GM19463 (cell line): ENCODE results near the gene USPL1.

Experiments
- ATAC-seq: cut with Tn5 transposase; IDR thresholded peaks from one replicate; pipeline ENCODE4 v1.9.1; 2021; ENCODE audit warnings: mild to moderate bottlenecking, moderate library complexity; ENCODE audit not compliant: unreplicated experiment

The USPL1 gene

GRCh38 chr13:30656178-30656577 lies 38.5 kb downstream of the USPL1 start:
- ATAC-seq, result no peak

GRCh38 chr13:30659980-30660379 lies 42.3 kb downstream of the USPL1 start:
- ATAC-seq, result no peak

- no peak for ATAC-seq
These were observed 43.1 kb downstream of the USPL1 start for GRCh38 chr13:30660796-30661195.

GRCh38 chr13:30664689-30665275 lies 47.1 kb downstream of the USPL1 start:
- no peak for ATAC-seq

- no peak for ATAC-seq
These were observed 47.9 kb downstream of the USPL1 start for GRCh38 chr13:30665638-30666037.

GRCh38 chr13:30666113-30666512 lies 48.4 kb downstream of the USPL1 start:
- ATAC-seq, result no peak

GRCh38 chr13:30667014-30667413 lies 49.3 kb downstream of the USPL1 start:
- no peak for ATAC-seq

- no peak for ATAC-seq
These were observed 50.6 kb downstream of the USPL1 start for GRCh38 chr13:30668312-30668711.

GRCh38 chr13:30671271-30671815 lies 53.6 kb downstream of the USPL1 start:
- ATAC-seq, result no peak

- ATAC-seq, result peak; percentile 91
These were observed 56.2 kb downstream of the USPL1 start for GRCh38 chr13:30673669-30674521.

- ATAC-seq, result no peak
These were observed 58.0 kb downstream of the USPL1 start for GRCh38 chr13:30675717-30676116.

GRCh38 chr13:30676672-30677071 lies 59.0 kb downstream of the USPL1 start:
- no peak for ATAC-seq

GRCh38 chr13:30679483-30680330 lies 62.0 kb downstream of the USPL1 start:
- ATAC-seq, result no peak

- no peak for ATAC-seq
These were observed 64.1 kb downstream of the USPL1 start for GRCh38 chr13:30681843-30682242.

GRCh38 chr13:30685320-30685859 lies 67.7 kb downstream of the USPL1 start:
- ATAC-seq, result no peak

GRCh38 chr13:30685987-30686386 lies 68.3 kb downstream of the USPL1 start:
- no peak for ATAC-seq

- no peak for ATAC-seq
These were observed 69.9 kb downstream of the USPL1 start for GRCh38 chr13:30687601-30688000.

- no peak for ATAC-seq
These were observed 72.0 kb downstream of the USPL1 start for GRCh38 chr13:30689752-30690151.

GRCh38 chr13:30690282-30691188 lies 72.8 kb downstream of the USPL1 start:
- peak; percentile 53 for ATAC-seq

- ATAC-seq, result no peak
These were observed 74.4 kb downstream of the USPL1 start for GRCh38 chr13:30692113-30692512.
